ENCODE results near the gene BARX1.

Gene BARX1

DNA sequence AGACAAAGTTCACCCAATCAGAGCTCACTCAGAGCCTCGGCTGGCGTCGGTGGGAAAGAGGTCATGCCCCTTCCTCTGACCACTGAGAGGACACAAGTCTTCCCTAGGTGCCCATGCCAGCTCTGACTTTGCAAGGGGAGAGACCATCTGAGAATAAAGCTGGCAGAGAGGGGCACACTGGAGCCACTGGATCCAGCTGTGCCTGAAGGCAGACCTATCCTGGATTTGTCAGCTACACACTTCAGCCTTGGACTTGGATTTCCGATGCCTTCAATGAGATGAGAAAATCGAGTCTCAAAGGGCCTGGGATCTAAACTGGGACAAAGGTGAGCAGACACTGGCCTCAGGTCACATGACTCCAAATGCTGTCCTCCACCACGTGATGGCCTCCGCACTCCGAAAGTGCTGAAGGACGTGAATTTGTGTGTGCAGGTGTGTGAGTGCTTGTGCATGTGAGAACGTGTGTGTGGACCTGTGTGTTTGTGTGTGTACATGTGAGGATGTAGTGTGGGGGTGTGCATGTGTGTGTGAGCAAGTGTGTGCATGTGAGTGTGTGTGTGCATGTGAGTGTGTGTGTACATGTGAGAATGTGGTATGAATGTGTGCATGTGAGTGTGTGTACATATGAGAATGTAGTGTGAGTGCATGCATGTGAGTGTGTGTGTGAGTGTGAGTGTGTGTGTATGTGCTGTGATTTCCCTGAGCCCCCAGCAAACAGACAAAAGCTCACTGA is 37.9 kb downstream of the BARX1 start:
- no peak for DNase-seq (ENCODE audit: low read depth)

DNA sequence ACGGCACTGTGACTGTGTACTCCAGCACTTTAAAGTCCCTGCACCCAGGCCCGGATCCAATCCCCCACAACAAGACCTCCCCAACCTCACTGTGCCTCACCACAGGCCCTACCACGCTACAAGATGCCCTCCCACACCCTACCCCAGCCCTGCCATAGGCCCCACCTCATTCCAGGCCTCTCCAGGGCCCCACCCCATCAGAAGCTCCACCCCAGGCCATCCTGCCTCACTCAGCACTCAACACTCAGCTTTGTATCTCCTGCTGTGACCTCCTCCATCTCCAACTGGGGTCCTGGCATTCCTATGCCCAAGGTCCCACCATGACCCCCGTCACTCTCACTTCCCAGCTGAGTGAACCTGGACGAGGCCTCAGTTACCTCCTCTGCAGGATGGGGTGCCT is 38.8 kb downstream of the BARX1 start:
- no peak for DNase-seq (ENCODE audit: low read depth)

DNA sequence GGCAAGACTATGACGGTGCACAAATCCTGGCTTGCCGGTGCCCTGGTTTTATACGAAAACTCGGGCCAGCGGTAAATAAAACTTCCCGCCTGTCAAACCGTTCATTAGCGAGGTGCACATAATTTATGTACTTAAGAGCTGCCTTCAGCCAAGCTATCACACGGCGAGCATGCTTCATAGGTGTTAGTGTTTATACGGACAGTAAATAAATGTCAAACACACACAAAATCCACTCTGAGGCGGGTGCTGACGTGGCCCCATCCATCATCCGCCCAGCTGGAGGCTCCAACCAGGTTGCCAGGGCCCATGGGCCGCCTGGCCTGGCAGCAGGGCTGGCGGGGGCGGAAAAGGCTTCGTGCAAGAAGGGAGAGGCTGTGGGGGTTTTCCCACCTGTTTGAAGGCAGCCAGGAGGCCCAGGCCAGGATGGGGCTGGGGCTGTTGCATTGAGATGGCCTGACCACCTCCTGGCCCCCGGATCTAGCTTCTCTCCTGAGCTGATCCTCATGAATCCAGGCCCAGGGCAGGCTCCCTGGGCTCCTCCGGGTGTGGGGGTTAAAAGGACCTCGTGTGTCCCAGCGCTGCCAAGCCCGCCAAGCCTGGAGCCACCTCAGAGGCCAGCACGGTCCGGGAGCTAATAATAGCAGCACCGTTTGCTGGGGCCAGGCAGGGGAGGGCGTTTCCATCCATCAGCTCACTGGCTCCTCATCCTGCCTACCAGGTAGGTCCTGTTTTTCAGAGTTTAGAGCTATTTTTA is 43.2 kb downstream of the BARX1 start:
- DNase-seq (ENCODE audit: low read depth) = no peak

DNA sequence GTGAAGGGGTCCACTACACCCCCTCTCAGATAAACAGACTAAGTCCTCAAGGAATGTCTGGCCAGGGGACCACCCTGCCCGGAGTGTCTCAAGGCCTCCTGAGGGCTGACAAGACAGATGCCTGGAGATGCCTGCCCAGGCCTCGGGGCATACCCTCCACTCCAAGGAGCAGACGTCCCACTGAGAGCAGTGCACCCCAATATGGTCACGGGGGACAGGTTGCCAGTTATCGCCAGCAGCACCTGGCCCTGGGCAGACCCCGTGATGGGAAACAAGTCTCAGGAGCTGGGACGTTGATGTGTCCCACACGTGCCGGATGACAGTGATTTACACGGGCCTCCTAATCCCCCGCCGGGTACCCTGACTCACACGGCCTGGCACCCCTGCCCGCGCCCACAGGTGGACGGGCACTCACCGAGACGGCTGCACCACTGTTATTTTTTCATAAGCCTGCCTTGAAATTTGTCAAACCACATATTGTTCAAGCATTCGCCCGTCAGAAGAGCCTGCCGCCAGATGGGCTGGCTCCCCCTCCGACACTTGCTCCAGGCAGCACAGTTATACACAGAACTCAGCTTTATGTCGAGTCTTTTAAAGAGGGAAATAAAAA is 43.9 kb downstream of the BARX1 start:
- DNase-seq (ENCODE audit: low read depth) = no peak

DNA sequence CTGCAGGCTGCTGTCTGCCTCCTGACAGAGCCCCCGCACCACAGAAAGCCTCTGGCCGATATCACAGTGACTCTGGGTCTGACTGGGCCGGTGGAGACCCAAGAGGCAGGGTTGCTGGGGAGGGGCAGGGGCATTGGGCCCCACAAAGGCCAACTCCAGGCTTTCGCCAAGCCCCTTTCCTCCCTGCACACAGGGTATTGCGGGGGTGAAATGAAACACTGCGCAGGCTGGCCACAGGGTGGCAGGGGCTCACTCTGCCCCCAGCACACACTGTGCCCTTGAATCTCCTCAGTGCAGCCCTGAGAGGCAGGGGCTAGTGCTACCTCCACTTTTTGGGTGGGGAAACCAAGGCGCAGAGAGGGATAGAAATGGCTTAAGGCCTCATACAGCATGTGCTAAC is 44.6 kb downstream of the BARX1 start:
- no peak for DNase-seq (ENCODE audit: low read depth)

DNA sequence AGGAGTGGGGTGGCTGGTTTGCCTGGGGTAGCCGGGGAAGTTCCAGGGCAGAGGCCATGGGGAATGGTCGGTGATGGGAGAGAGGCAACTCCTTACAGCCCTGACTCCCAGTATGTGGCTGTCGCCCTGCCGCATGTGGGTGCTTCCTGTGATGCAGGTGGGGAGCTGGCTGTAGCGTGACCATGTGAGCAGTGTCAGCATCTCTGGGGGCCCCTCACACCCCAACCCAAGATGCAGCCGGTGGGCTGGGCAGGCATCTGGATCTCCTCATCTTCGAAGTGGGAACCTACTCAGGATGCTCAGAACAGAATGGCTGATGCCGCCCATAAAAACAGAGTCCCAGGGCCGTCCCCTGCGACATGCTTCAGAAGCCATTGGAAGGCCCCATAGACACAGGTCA is 45.0 kb downstream of the BARX1 start:
- no peak for DNase-seq (ENCODE audit: low read depth)

DNA sequence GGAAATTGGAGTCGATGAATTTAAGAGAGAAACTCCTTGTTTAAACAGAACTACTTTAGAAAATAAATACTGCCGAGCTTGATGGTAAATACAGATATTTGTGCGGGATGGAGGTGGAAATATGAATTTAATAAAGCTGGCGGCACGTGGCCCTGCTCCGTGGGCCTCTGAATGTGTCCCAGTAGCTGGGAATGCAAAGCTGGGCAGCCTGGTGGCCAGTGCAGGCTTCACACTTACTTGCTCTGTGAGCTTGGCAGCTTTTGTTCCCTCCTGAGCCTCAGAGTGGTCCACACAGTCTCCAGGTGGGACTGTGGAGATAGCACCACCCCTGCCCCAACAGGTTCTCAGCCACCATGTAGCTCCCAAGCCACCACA is 45.9 kb downstream of the BARX1 start:
- no peak for DNase-seq (ENCODE audit: low read depth)

DNA sequence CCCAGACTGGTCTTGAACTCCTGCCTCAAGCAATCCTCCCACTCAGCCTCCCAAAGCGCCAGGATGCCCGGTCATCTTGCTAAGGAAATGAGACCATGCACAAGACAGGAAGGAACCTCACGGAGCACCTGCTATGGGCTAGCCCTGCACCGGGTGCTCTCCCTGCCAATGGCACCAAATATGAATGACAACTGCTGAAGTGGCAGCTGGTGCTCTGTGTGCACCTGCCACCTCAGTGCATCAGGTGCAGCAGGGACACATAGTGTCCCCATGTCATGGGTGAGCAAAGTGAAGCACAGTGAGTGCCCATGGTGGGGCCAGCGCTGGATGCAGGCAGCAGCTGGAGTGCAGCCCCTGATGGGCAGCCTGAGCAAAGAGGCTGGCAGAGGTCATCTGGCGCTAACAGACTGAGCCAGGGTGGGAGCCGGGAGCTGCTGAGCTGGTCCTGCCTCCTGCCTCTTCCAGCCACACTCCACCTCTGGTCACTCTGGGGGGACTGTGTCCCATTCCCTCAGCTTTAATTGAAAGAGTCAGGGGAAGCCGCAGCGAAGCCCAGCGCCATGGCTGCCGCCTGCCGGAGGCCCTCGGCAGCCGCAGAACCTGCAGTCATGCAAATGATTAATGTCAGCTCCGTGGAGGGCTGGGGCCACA is 46.4 kb downstream of the BARX1 start:
- DNase-seq (ENCODE audit: low read depth) = no peak

DNA sequence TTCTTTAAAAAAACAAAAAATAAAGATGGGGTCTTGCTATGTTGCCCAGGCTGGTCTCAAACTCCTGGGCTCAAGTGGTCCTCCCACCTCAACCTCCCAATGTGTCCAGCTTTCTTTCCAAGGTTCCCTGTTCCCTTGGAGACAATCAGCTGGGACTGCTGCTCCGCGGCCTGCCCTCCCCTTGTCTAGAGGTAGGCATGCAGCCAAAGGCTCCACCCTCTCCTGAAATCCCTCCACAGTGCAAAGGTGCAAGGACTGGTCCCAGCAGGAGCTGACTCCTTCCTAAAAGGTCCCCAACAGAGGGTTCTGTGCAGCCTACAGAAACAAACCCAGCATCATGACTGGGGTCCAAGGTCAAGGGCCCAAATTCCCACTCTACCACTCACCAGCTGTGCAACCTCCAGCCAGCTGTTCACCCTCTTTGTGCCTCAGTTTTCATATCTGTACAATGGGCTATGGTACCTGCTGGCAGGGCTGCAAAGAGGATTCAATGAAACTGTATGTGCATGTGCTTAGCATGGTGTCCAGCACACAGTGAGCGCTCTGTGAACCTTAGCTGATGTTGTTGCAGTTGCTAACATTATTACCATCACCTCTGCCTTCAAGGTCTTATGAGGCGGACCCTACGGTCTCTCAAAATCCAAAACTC is 47.5 kb downstream of the BARX1 start:
- no peak for DNase-seq (ENCODE audit: low read depth)

DNA sequence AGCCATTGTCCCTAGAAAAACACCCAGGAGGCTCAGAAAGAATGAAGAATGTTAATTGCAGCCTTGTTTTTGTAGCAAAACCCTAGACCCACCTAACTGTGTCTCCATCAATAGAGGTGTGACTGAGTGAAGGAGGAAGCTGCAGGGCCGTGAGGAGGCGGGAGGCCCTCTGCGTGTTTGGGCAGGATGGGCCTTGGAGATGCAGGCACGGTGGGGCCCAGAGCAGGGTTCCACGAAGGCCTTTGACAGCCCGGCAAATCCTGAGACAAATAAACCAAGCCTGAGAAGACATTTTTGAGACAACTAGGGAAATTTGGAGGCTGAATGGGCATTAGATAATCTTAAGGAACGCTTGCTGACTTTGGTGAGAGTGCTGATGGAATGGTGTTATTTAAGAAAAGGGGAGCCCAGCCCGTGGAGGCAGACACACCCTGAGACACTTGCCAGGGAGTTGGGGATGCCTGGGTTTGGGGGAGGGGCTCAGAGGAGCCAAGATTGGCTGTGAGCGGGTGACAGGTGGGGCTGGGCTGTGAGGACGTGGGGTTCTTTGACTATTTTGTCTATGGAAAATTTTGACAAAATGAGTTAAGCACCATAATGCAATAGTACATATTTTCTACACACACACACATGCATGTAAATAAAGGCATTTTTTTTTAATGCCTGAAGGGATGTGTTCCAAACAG is 48.8 kb downstream of the BARX1 start:
- no peak for DNase-seq (ENCODE audit: low read depth)

DNA sequence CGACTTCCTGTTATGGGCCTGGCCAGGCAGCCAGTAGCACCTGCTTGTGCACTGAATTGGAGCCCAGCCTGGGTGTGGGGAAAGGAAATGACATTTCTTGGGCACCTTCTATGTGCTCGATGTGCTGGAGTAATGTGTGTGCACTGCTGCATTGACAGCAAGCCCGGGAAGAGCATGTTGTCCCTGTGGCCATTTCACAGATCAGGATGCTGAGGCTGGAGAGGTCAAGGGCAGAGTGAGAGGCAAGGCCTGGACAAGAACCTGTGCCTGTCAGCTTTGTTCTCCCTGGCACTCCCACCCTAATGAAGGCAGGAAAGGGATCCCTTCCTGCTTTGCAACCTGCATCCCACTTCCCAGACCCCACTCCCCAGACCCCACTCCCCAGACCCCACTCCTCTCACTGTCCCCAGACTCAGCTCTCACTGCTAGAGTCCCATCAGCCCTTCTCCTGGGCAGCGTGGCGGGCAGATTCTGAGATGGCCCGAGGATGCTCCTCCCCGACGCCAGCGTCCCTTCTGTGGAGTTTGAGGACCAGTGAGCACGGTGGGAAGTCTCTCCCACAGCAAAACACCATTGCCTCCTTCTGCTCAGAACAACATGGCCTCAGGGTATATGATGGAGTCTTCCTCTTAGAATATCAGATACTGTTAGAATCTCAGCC is 49.6 kb downstream of the BARX1 start:
- no peak for DNase-seq (ENCODE audit: low read depth)

DNA sequence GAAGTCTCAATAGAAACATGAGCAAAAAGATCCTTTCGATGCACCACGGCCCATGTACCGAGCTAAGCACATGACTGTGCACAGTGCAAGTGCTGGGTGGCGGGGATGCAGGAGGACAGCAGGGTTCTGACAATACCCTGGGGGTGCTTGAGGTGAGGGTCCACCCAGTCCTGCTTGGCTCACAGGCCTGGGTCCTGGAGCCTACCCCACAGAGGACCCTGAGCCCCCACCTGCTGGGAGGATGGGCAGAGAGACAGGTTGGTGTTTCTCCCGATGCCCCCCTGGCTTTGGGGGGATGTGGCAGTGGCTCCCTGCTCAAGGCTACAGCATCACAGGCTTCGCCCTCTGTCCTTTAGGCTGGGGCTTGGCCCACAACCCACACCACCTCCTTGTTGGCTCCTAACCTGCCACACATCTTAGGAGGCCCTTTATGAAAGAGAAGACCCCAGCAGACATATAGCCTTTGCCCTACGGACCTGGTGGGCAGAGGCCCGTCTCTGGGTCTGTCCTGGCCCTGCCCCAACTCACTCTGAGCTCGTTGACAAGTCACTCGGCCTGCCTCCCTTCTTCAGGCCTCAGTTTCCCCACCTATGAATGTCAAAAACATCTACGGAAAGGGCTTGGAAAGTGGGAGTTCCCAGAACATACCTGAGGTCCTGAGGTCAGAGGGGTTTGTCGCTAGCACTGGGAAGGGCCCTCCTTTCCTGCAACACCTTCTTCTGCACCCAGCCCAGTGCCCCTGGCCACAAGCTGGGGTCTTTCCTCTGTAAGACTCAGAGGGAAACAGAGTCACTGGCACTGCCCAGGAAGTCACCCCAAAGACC is 50.3 kb downstream of the BARX1 start:
- DNase-seq (ENCODE audit: low read depth) = no peak

DNA sequence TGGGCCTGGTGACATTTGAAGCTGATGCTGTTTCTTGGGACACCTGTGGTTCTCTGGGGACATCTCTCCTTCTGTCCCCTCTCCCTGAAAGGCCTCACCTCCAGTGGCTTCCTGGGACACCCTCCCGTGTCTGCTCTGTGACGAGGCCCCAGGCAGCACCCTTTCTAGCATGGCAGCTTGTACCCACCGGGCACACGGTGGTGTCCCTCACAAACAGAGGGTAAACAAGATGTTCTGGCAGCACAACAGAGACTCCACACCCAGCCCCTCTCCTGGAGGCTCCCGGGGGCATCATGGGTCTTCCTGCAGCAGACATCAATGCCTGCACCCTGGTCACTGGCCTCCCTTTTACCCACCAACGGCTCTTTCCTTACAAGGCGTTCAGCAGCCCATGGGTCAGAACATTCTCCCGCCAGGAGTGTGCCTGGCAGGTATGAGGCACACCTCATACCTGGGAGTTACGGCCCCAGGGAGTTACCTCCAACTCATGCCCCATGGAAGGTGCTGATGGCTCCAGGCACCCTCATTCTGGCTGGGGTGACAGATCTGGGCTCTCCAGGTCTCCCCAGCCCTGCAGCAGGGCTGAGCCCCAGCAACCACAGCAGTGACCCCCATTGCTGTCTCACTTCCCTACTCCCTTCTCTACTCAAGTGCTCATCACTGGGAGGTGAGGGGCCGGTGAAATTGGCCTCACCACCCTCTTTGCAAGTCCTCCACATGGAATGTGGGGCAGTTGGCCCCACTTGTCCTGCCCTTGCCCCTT is 51.1 kb downstream of the BARX1 start:
- DNase-seq (ENCODE audit: low read depth) = no peak

DNA sequence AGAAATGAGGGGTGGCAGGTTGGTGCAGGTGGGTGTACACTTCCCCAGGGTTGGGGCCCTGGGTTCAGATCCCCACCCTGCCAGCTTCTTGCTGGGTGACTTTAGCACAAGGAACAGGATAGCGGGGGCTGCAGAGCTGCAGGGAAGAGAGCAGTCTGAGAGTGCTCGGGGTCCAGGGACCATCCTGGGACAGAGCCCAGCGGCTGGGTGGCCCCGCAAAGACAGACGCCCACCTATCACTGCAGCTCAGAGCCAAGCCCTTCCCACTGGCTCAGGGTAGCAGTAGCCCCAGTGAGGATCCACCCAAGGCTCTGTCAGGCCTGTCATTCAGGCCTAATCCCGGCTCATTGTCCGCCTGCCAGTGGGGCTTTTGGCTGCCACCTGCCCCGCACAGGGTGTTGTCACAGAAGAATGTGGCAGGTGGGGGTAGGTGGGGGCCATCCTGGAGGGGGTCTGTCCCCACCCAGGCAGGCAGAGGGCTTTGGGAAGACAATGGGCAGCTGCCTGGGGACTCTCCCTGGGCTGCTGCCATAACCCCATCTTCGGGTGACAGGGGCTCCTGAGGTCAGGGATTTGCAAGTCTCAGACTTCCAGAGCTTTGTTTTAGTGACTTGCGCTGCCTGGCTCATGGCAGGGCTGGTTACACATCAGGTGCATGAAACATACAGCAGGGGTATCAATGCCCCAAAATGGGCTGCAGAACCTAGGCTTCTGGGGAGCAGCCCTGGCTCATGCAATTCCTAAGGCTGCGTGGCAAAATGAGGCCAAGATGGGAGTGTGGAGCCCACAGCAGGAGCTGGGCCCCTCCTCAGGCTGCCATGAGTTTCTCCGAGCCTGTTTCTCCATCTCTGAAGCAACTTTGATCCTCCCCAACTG is 52.1 kb downstream of the BARX1 start:
- no peak for DNase-seq (ENCODE audit: low read depth)

DNA sequence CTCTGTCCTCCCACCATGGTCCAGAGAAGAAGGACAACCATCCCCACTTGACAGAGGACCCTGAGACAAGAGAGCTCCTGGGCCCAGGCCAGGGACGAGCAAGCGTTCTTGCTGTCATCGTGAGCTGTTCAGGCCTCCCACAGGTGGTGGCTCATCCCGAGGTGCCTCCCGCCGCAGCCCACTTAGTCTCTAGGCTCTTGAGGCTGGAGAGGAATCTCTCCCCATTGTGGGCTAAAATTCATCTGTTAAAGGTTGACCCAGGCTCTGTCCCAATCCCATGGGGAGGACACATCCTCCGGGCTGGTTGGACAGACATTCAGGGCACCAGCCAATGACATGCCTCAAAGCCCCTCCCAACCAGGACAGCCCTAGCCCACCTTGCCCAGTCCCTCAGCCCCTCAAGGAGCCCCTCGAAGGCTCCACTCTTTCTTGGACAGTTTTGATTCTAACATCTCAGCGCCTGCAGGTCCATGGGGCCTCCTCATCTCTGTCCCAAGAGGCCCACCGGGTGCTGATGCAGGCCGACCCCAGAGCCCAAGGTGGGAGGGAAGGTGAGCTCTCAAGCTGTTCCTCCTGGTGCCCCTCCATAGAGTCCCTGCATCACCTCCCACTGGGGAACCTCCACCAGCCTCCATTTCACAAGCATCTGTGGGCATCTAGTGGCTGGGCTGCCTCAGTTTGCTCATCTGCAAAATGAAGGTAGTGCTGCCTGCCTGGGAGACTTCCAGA is 52.9 kb downstream of the BARX1 start:
- DNase-seq (ENCODE audit: low read depth) = no peak
